HEK293 (cell line): Measurements from ENCODE around the gene ZDHHC11.
A peak's percentile ranks its signal among the peaks of the same experiment; 100 is the strongest.

Experiments used
- CTCF ChIA-PET: fragments of 350-600 bp; formaldehyde crosslinking; extraction: SDS; loops from one replicate; lab custom pipeline; 2021; ENCODE audit warnings: antibody characterized with exemption; lab: Yijun Ruan, JAX
- POLR2A ChIA-PET: fragments of 300-600 bp; formaldehyde crosslinking; extraction: SDS; loops from one replicate; lab custom pipeline; 2020; ENCODE audit warnings: antibody characterized with exemption, inconsistent platforms; lab: Yijun Ruan, JAX
- H3K27ac ChIP-seq: fragments of 200-500 bp; sonication (Bioruptor generic); 2 replicates; pipeline ENCODE4 v1.5.1; 2014; ENCODE audit warnings: low read depth, low read length, control low read depth, inconsistent platforms; ENCODE audit errors: extremely low read depth
- H3K36me3 ChIP-seq, 2 experiments: fragments of 200-500 bp in 1 of 2; sonication (Bioruptor generic) in 1 of 2; 1 replicate in 1 of 2; 2 replicates in 1 of 2; pipeline ENCODE4 v1.5.1; 2014 to 2017; ENCODE audit warnings: inconsistent platforms in 2 of 2, low read length in 2 of 2; ENCODE audit not compliant: control insufficient read depth in 2 of 2, insufficient read depth in 1 of 2
- H3K4me1 ChIP-seq: fragments of 200-500 bp; sonication (Bioruptor generic); 2 replicates; pipeline ENCODE4 v1.5.1; 2014; ENCODE audit warnings: mild to moderate bottlenecking, low read length, inconsistent platforms; ENCODE audit not compliant: control insufficient read depth, insufficient read depth
- H3K4me3 ChIP-seq: 2 replicates; pipeline ENCODE4 v1.5.1; 2011; ENCODE audit warnings: low read depth, mild to moderate bottlenecking, control low read depth, low read length, moderate library complexity
- H3K9me3 ChIP-seq: fragments of 200-500 bp; sonication (Bioruptor generic); 2 replicates; pipeline ENCODE4 v1.5.1; 2014; ENCODE audit warnings: low read depth, low read length, inconsistent platforms; ENCODE audit not compliant: control insufficient read depth, insufficient read depth
- HOXA7 ChIP-seq: sonication (generic); formaldehyde crosslinking; IDR thresholded peaks from 2 replicates; pipeline ENCODE4 v1.8.1; 2022; ENCODE audit warnings: missing genetic modification reagents, borderline replicate concordance
- SP2 ChIP-seq: fragments of 450-650 bp; formaldehyde crosslinking; IDR thresholded peaks from 2 replicates; pipeline ENCODE4 v1.5.1; 2016; ENCODE audit warnings: missing biosample characterization, missing genetic modification characterization
- YY1 ChIP-seq: fragments of 450-650 bp; formaldehyde crosslinking; IDR thresholded peaks from 2 replicates; pipeline ENCODE4 v1.5.1; 2018; ENCODE audit warnings: missing biosample characterization, missing genetic modification characterization
- ZFHX2 ChIP-seq: fragments of 450-650 bp; formaldehyde crosslinking; conservative IDR thresholded peaks from 2 replicates; pipeline ENCODE4 v1.5.1; 2016; ENCODE audit warnings: missing biosample characterization, missing genetic modification characterization
- ZFP41 ChIP-seq: fragments of 450-650 bp; formaldehyde crosslinking; IDR thresholded peaks from 2 replicates; pipeline ENCODE4 v1.5.1; 2016; ENCODE audit warnings: missing biosample characterization, missing genetic modification characterization, borderline replicate concordance
- ZIC2 ChIP-seq: fragments of 450-650 bp; formaldehyde crosslinking; IDR thresholded peaks from 2 replicates; pipeline ENCODE4 v1.5.1; 2016; ENCODE audit warnings: missing biosample characterization, missing genetic modification characterization
- ZNF184 ChIP-seq: fragments of 450-650 bp; IDR thresholded peaks from 2 replicates; pipeline ENCODE4 v1.5.1; 2018; ENCODE audit warnings: missing biosample characterization, mild to moderate bottlenecking, missing genetic modification characterization
- ZNF335 ChIP-seq: fragments of 450-650 bp; formaldehyde crosslinking; conservative IDR thresholded peaks from 2 replicates; pipeline ENCODE4 v1.5.1; 2016; ENCODE audit warnings: missing biosample characterization, missing genetic modification characterization
- ZNF394 ChIP-seq: fragments of 450-650 bp; formaldehyde crosslinking; IDR thresholded peaks from 2 replicates; pipeline ENCODE4 v1.5.1; 2016; ENCODE audit warnings: missing biosample characterization, missing genetic modification characterization, mild to moderate bottlenecking, moderate library complexity, borderline replicate concordance
- ZNF600 ChIP-seq: fragments of 450-650 bp; formaldehyde crosslinking; IDR thresholded peaks from 2 replicates; pipeline ENCODE4 v1.5.1; 2016; ENCODE audit warnings: missing biosample characterization, missing genetic modification characterization
- ZNF626 ChIP-seq: fragments of 450-650 bp; sonication (Bioruptor Pico); formaldehyde crosslinking; IDR thresholded peaks from 2 replicates; pipeline ENCODE4 v1.5.1; 2018; ENCODE audit warnings: missing biosample characterization, missing genetic modification characterization, inconsistent platforms
- ZNF660 ChIP-seq: fragments of 450-650 bp; IDR thresholded peaks from 2 replicates; pipeline ENCODE4 v1.5.1; 2018; ENCODE audit warnings: missing biosample characterization, mild to moderate bottlenecking, missing genetic modification characterization
- ZNF785 ChIP-seq: fragments of 450-650 bp; formaldehyde crosslinking; IDR thresholded peaks from 2 replicates; pipeline ENCODE4 v1.5.1; 2016; ENCODE audit warnings: missing biosample characterization, missing genetic modification characterization
- ZXDB ChIP-seq: fragments of 450-650 bp; formaldehyde crosslinking; IDR thresholded peaks from 2 replicates; pipeline ENCODE4 v1.5.1; 2016; ENCODE audit warnings: missing biosample characterization, missing genetic modification characterization
- TF ChIP-seq, protein P1 (sequence below): fragments of 450-650 bp; formaldehyde crosslinking; IDR thresholded peaks from 2 replicates; pipeline ENCODE4 v1.5.0; 2017; ENCODE audit warnings: missing biosample characterization, missing genetic modification characterization, borderline replicate concordance
- TF ChIP-seq, protein P2 (sequence below): fragments of 450-650 bp; formaldehyde crosslinking; IDR thresholded peaks from 2 replicates; pipeline ENCODE4 v1.5.1; 2016; ENCODE audit warnings: missing biosample characterization, missing genetic modification characterization
- TF ChIP-seq, protein P3 (sequence below): fragments of 450-650 bp; formaldehyde crosslinking; IDR thresholded peaks from 2 replicates; pipeline ENCODE4 v1.5.1; 2016; ENCODE audit warnings: missing biosample characterization, missing genetic modification characterization
- TF ChIP-seq, protein P4 (sequence below): fragments of 450-650 bp; formaldehyde crosslinking; IDR thresholded peaks from 2 replicates; pipeline ENCODE4 v1.5.1; 2016; ENCODE audit warnings: missing biosample characterization, missing genetic modification characterization

The ZDHHC11 gene

DNA sequence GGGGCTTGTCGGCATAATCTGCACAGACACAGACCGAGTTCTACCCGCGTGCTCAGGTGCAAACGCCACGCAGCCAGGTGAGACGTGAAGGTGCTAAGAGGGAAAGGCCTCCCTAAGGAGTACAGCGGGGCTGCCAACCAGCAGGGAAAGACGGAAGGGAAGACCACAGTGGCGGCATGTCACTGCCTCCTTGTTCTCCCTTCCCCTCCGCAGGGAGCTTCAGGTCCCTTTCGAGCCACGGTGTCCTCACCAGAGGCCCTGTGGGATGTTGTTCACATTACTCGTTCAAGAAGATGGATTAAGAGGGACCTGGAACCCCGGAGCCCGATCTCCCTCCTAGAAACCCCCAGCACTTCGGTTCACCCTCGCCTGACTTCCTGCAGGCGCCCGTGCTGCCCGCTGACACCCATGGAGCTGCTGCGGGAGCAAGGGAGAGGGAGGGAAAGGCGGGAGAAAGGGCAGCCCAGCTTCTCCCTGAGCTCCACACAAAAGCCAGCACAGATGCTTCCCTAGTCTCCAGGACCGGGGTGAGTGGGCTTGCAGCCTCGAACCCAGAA is 41.1 kb upstream of the ZDHHC11 start:
- CTCF ChIA-PET = interaction anchor here (1.0 to 3.5 kb wide), 3 partner anchors 10 to 22 kb away, joined by 3 to 18 read pairs (median 11); no protein-coding TSS in a partner anchor
- TF ChIP-seq ZNF394 (tag by site-specific recombination) (peak; percentile 82), ZFHX2 (tag by site-specific recombination) (0 out of 2 replicates have a peak, but pooled peaks have one; percentile 4), ZXDB (tag by site-specific recombination) (0 out of 2 replicates have a peak, but pooled peaks have one; percentile 16), ZNF626 (tag by site-specific recombination) (no peak), ZIC2 (tag by site-specific recombination) (peak; percentile 26; the same call in 1 of the 2 replicates), ZNF335 (peak; percentile 98), ZNF600 (tag by site-specific recombination) (peak; percentile 16; the same call in 1 of the 2 replicates), ZFP41 (tag by site-specific recombination) (no peak)
- TF ChIP-seq, protein P1, sequence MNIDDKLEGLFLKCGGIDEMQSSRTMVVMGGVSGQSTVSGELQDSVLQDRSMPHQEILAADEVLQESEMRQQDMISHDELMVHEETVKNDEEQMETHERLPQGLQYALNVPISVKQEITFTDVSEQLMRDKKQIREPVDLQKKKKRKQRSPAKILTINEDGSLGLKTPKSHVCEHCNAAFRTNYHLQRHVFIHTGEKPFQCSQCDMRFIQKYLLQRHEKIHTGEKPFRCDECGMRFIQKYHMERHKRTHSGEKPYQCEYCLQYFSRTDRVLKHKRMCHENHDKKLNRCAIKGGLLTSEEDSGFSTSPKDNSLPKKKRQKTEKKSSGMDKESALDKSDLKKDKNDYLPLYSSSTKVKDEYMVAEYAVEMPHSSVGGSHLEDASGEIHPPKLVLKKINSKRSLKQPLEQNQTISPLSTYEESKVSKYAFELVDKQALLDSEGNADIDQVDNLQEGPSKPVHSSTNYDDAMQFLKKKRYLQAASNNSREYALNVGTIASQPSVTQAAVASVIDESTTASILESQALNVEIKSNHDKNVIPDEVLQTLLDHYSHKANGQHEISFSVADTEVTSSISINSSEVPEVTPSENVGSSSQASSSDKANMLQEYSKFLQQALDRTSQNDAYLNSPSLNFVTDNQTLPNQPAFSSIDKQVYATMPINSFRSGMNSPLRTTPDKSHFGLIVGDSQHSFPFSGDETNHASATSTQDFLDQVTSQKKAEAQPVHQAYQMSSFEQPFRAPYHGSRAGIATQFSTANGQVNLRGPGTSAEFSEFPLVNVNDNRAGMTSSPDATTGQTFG (tag by site-specific recombination) = no peak
- TF ChIP-seq, protein P2, sequence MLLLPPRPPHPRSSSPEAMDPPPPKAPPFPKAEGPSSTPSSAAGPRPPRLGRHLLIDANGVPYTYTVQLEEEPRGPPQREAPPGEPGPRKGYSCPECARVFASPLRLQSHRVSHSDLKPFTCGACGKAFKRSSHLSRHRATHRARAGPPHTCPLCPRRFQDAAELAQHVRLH (tag by site-specific recombination) = no peak
- Histone ChIP-seq H3K9me3 (no peaks in the 10 kb centered on the region), H3K4me1 (peaks cover 7% of the 10 kb centered on the region; the same call in 1 of the 2 replicates), H3K27ac (peak overlapping the region; percentile 86), H3K4me3 (peak overlapping the region; percentile 90), H3K36me3 (peaks cover 53 to 81% of the 10 kb centered on the region in 2 experiments)
- POLR2A ChIA-PET = interaction anchor here (0.9 to 1.7 kb wide), 7 partner anchors 9 to 621 kb away, joined by 3 to 5 read pairs (median 5); partner anchors contain the start of genes PDCD6 and TPPP

DNA sequence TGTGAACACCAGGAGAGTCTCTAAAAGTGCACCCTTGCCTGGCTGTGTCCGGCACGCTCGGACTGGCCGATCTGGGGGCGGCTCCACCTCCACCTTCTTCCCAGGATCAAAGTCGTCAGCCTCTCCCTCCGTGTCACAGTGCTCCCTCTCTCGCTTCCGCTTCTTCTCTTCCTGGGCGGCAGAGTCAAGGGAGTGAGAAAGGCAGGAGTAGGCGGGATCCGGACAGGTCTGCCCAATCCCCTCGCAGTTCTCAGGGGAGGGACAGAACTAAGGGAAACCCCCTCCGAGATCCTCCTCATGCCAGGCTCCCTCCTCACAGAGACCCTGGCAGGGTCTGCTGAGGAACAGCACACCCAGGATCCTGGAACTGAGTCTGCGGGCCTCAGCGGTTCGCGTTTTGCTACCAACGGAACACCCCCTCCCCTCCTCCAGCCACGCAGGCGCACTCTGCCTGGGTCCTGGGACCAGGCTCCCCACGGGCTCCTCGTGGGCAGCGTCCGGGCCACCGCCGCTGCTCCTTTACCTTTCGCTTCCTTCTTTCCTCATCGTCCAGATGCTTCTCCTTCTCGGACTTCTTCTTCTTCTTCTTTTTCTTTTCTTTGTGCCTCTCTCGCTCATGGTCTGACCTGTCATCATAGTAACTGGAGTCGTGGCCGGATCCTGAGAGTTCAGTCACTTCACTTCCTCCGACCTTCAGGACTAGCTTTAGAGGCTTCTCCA is 40.5 kb upstream of the ZDHHC11 start:
- Histone ChIP-seq H3K4me3 (peak overlapping the region; percentile 90), H3K36me3 (peaks cover 51 to 81% of the 10 kb centered on the region in 2 experiments), H3K9me3 (no peaks in the 10 kb centered on the region), H3K4me1 (peaks cover 7% of the 10 kb centered on the region; the same call in 1 of the 2 replicates), H3K27ac (peak overlapping the region; percentile 86; the same call in 1 of the 2 replicates)
- POLR2A ChIA-PET = interaction anchor here (1.6 kb wide), 1 partner anchor 219 kb away, joined by 5 read pairs; no protein-coding TSS in a partner anchor
- TF ChIP-seq, protein P3, sequence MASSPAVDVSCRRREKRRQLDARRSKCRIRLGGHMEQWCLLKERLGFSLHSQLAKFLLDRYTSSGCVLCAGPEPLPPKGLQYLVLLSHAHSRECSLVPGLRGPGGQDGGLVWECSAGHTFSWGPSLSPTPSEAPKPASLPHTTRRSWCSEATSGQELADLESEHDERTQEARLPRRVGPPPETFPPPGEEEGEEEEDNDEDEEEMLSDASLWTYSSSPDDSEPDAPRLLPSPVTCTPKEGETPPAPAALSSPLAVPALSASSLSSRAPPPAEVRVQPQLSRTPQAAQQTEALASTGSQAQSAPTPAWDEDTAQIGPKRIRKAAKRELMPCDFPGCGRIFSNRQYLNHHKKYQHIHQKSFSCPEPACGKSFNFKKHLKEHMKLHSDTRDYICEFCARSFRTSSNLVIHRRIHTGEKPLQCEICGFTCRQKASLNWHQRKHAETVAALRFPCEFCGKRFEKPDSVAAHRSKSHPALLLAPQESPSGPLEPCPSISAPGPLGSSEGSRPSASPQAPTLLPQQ = no peak
- TF ChIP-seq HOXA7 (CRISPR knock-in tag) = no peak
- TF ChIP-seq SP2 = peak; percentile 66
- TF ChIP-seq ZNF184 (tag by site-specific recombination) = no peak
- no peak for TF ChIP-seq ZNF785 (tag by site-specific recombination)
- TF ChIP-seq ZNF660 = no peak
- TF ChIP-seq YY1 (tag by site-specific recombination) = no peak
- TF ChIP-seq, protein P4, sequence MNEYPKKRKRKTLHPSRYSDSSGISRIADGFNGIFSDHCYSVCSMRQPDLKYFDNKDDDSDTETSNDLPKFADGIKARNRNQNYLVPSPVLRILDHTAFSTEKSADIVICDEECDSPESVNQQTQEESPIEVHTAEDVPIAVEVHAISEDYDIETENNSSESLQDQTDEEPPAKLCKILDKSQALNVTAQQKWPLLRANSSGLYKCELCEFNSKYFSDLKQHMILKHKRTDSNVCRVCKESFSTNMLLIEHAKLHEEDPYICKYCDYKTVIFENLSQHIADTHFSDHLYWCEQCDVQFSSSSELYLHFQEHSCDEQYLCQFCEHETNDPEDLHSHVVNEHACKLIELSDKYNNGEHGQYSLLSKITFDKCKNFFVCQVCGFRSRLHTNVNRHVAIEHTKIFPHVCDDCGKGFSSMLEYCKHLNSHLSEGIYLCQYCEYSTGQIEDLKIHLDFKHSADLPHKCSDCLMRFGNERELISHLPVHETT (tag by site-specific recombination) = no peak
- CTCF ChIA-PET = interaction anchor here (1.0 to 3.5 kb wide), 2 partner anchors 11 to 21 kb away, joined by 3 to 18 read pairs; no protein-coding TSS in a partner anchor
